Ovary (tissue), 9 donors: ENCODE results near the gene SORCS2. TPM values are rescaled to one million over a fixed set of nuclear protein-coding genes. Genes with fewer than 3 reads are reported as not detected.

Experiments
- DNase-seq, 5 donors: peaks; one replicate each; pipeline ENCODE4 v3.0.0-alpha.2; 2019 to 2020
- H3K27ac ChIP-seq, 2 donors: fragments of 200-600 bp; one replicate each; pipeline versions ENCODE4 v1.5.1 to v1.8.0; 2019 to 2022
- H3K27me3 ChIP-seq: fragments of 200-600 bp; one replicate; pipeline ENCODE4 v1.8.0; 2022
- H3K36me3 ChIP-seq: fragments of 200-600 bp; sonication (generic); one replicate; pipeline ENCODE4 v1.5.1; 2019
- H3K4me1 ChIP-seq: one replicate; pipeline ENCODE4 v1.8.1; 2013; ENCODE audit warnings: mild to moderate bottlenecking, moderate library complexity; ENCODE audit not compliant: insufficient read depth
- H3K4me3 ChIP-seq: fragments of 200-600 bp; sonication (generic); one replicate; pipeline ENCODE4 v1.5.1; 2017
- H3K9me3 ChIP-seq, 2 donors: fragments of 200-600 bp in 1 of 2; sonication (generic) in 1 of 2; one replicate each; pipeline versions ENCODE4 v1.5.1 to v1.8.1; 2013 to 2019; ENCODE audit warnings: mild to moderate bottlenecking in 1 of 2, moderate library complexity in 1 of 2
- EP300 ChIP-seq: sonication (generic); formaldehyde crosslinking; IDR thresholded peaks from one replicate; pipeline ENCODE4 v1.6.1; 2017; ENCODE audit warnings: antibody characterized with exemption
- POLR2A ChIP-seq: fragments of 450-650 bp; IDR thresholded peaks from one replicate; pipeline ENCODE4 v1.6.1; 2017; ENCODE audit warnings: antibody characterized with exemption, mild to moderate bottlenecking, moderate library complexity
- WGBS, 3 donors: extraction: QIAGEN DNeasy Blood & Tissue Kit in 1 of 3; methylation state at CpG; one replicate each; pipeline versions ENCODE4 v1.1.5 to v1.1.7; 2013 to 2017; 5-methylcytosine and 5-hydroxymethylcytosine counted together
- intact Hi-C, 4 donors: fragments of 100-400 bp; cut with DNase I; formaldehyde crosslinking; loops; one replicate each; pipeline versions ENCODE4 v1.11.0 to v1.15.1; 2022 to 2023
- polyA plus RNA-seq, 2 donors: library from polyadenylated mRNA; stranded (reverse); fragments of 200-250 nt in 1 of 2; fragments of 350-450 nt in 1 of 2; fragmentation: Illumina TruSeq in 1 of 2; extraction: RNeasy Lipid Tissue Mini Kit (QIAGEN cat#74804) in 1 of 2; gene quantifications; one replicate each; pipeline ENCODE4 v1.2.3, GENCODE V29; 2013 to 2014
- total RNA-seq, 7 donors: library from RNA; depleted of rRNA in 2 of 7; stranded (reverse); fragments of >200 nt in 2 of 7; fragmentation: NEBNext Ultra II Directional in 3 of 7; extraction: Animal tissue kit (Norgen Biotek cat#: 25700) in 3 of 7; gene quantifications; one replicate each; pipeline versions ENCODE4 v1.1.0 to v1.2.4, GENCODE V29; 2016 to 2023
- TF ChIP-seq, protein P1 (sequence below), 3 donors: fragments of 450-650 bp in 2 of 3; fragments of 200-600 bp in 1 of 3; IDR thresholded peaks; one replicate each; pipeline versions ENCODE4 v1.5.1 to v1.8.0; 2016 to 2022; ENCODE audit warnings: antibody characterized with exemption in 3 of 3, mild to moderate bottlenecking in 1 of 3
- donor health status: DM: no; HTN: no; CAD: no; lungs with moderate emphysema.
- donor health status: DM: no; HTN: no; CAD: no.
- donor health status: Bipolar disorder and iron deficiency.
- donor health status: DM: yes; HTN: yes; CAD: no.
- donor health status: DM: no; HTN: no; CAD: no.
- donor health status: DM: yes; HTN: yes; CAD: no.

SORCS2 gene
- total and polyA plus RNA-seq, 9 donors, result 0.60 to 23.9 (median 7.1) TPM

DNA sequence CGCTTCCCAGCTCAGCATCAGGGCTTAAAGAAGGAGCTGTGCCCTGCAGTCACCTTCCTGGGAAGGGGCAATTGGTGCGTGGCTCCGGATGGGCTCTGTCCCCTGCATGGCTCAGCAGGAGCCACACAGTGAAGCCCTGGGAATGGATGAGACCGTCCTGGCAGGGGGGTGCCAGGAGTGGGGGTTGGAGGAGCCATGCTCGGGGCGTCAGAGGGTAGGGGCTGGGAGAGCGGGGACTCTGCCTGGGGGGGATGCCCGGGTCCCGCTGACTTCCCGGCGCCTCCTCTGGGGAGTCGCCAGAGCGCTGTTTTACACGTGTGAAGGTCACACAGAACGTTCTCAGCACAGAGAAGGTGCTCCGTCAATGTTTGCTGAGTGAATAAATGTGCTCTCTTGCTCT lies 563.2 kb downstream of the SORCS2 start:
- DNase-seq, result no peak
- Histone ChIP-seq H3K4me3 (no peak overlapping the region), H3K27ac (no peak overlapping the region), H3K9me3 (no peaks in the 10 kb centered on the region), H3K4me1 (peaks cover 8% of the 10 kb centered on the region), H3K36me3 (no peaks in the 10 kb centered on the region), H3K27me3 (no peaks in the 10 kb centered on the region)
- TF ChIP-seq EP300, result no peak
- WGBS, 3 donors, result 51 to 65% (median 59%) methylated on average over 14 to 16 of the region's 16 CpGs
- intact Hi-C loops, result no loop called here

DNA sequence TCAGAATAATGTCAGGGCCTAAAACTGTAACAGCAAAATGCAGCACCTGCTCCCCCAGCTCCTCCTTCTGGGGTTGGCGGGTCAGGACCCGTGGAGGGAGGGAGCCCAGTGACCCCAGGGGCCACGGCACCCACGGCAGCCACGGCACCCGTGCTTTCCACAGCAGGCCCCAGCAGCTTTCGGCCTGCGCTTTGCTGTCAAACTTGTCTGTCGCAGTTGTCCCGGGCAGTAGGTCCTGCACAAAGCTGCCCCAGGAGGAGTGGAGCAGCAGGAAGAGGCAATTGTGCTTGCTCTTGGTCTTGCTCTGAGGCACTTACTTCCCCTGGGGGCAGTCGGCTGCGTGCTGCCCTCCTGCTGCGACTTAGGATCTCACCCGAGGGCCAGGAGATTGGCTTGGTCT lies 563.7 kb downstream of the SORCS2 start:
- H3K36me3 ChIP-seq, result no peaks in the 10 kb centered on the region
- peaks cover 8% of the 10 kb centered on the region for H3K4me1 ChIP-seq
- H3K27me3 ChIP-seq, result no peaks in the 10 kb centered on the region
- H3K9me3 ChIP-seq, result no peaks in the 10 kb centered on the region
- intact Hi-C loops, result no loop called here
- no peak overlapping the region for H3K27ac ChIP-seq
- H3K4me3 ChIP-seq, result no peak overlapping the region
- TF ChIP-seq EP300, result no peak
- no peak for TF ChIP-seq POLR2A
- TF ChIP-seq, protein P1, sequence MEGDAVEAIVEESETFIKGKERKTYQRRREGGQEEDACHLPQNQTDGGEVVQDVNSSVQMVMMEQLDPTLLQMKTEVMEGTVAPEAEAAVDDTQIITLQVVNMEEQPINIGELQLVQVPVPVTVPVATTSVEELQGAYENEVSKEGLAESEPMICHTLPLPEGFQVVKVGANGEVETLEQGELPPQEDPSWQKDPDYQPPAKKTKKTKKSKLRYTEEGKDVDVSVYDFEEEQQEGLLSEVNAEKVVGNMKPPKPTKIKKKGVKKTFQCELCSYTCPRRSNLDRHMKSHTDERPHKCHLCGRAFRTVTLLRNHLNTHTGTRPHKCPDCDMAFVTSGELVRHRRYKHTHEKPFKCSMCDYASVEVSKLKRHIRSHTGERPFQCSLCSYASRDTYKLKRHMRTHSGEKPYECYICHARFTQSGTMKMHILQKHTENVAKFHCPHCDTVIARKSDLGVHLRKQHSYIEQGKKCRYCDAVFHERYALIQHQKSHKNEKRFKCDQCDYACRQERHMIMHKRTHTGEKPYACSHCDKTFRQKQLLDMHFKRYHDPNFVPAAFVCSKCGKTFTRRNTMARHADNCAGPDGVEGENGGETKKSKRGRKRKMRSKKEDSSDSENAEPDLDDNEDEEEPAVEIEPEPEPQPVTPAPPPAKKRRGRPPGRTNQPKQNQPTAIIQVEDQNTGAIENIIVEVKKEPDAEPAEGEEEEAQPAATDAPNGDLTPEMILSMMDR (IDR thresholded peaks at IDR 0.05), result no peak
- DNase-seq, result no peak
- 80 to 91% (median 89%) methylated on average over 14 of the region's 14 CpGs for WGBS, 3 donors

- no peak overlapping the region for H3K27ac ChIP-seq
- H3K9me3 ChIP-seq, result no peaks in the 10 kb centered on the region
- TF ChIP-seq EP300 (no peak), POLR2A (no peak)
- TF ChIP-seq, protein P1 (IDR thresholded peaks at IDR 0.05), result no peak
- 84 to 88% (median 87%) methylated on average over 32 of the region's 32 CpGs for WGBS, 3 donors
- no peaks in the 10 kb centered on the region for H3K27me3 ChIP-seq
- H3K4me1 ChIP-seq, result peaks cover 8% of the 10 kb centered on the region
- H3K4me3 ChIP-seq, result no peak overlapping the region
- intact Hi-C loops, result no loop called here
- H3K36me3 ChIP-seq, result no peaks in the 10 kb centered on the region
- no peak for DNase-seq
Measured at GRCh38 chr4:7756561-7757355, 564.4 kb downstream of the SORCS2 start.

DNA sequence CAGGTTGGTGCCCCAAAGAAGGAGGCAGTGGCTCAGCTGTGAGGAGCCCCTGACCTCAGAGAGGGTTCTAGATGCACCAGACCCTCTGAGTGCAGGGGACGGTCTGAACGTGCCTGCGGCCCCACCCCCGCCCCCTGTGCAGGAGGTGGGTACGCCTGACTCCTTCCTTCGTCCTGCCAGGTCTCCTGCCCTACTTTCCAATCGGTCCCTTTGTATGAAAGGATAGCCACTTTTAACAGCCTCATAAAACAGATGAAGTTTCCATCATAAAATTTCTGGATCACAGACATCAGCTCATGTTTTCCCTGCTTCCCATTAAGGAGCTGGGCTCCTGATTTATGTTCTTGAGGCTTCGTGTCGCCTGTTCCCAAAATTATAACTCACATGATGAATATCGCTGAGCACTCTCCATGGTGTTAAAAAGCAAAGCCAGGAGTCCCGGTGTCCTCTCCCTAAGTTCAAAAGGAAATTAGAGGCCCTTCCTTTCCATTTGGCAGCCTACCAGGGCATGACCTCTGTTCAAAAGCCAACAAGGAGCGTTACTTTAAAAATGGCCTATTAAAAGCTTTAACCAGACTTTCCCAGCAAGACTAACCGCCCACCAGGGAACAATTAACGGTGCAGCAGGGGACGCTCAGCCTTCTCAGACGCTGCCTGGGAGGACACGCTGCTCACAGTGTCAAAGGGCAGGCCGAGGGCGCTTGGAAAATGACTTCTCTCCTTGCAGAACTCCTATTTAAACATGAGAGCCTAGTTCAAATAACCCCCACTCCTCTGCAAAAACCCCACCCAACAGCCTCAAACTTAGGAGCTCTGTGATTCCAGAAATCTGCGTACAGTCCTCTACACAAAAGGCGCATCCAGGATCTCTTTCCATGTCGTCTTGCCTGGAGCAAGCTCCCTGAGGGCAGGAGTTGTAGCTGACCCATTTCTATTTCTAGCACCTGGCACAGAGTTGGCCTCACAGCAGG lies 565.4 kb downstream of the SORCS2 start:
- Histone ChIP-seq H3K27ac (no peak overlapping the region), H3K4me3 (no peak overlapping the region), H3K4me1 (peaks cover 8% of the 10 kb centered on the region), H3K9me3 (no peaks in the 10 kb centered on the region), H3K36me3 (no peaks in the 10 kb centered on the region), H3K27me3 (no peaks in the 10 kb centered on the region)
- intact Hi-C loops, result no loop called here
- TF ChIP-seq EP300, result no peak
- TF ChIP-seq, protein P1 (IDR thresholded peaks at IDR 0.05), result no peak
- WGBS, 3 donors, result 56 to 63% (median 61%) methylated on average over 22 of the region's 22 CpGs
- DNase-seq, result no peak
